ENCODE results near the gene LRRC70.

GRCh38 chr5:62585751-62586150 is 7.1 kb downstream of the LRRC70 start:
- TF ChIP-seq EZH2 (IDR thresholded peaks at IDR 0.05; ENCODE audit: borderline replicate concordance, insufficient read depth, low read length, poor library complexity, severe bottlenecking), result no peak
- TF ChIP-seq CTCF (IDR thresholded peaks at IDR 0.05; ENCODE audit: poor library complexity, severe bottlenecking), result no peak
- no peak for TF ChIP-seq TAF1 (IDR thresholded peaks at IDR 0.05; ENCODE audit: low read depth)
- TF ChIP-seq POLR2AphosphoS5 (IDR thresholded peaks at IDR 0.05), result no peak
- TF ChIP-seq RAD21 (conservative IDR thresholded peaks at IDR 0.05), result no peak
